DND-41 (cell line): Measurements from ENCODE around the gene ARRB1.
A peak's percentile ranks its signal among the peaks of the same experiment; 100 is the strongest.

Experiments
- ATAC-seq: fragments of 200-7000 bp; cut with Tn5 transposase; 3 replicates; pipeline ENCODE4 v1.9.1; 2021; ENCODE audit warnings: low read depth; ENCODE audit not compliant: insufficient read depth
- DNase-seq: peaks from one replicate; pipeline ENCODE4 v3.0.0-alpha.2; 2020
- H2AFZ ChIP-seq: 2 replicates; pipeline ENCODE4 v1.6.0; 2012; ENCODE audit warnings: low read depth, low read length
- H3K27ac ChIP-seq: 2 replicates; pipeline ENCODE4 v1.5.1; 2012; ENCODE audit warnings: low read length, inconsistent platforms
- H3K27me3 ChIP-seq: fragments of 200-600 bp; sonication (generic); 2 replicates; pipeline ENCODE4 v1.6.0; 2012; ENCODE audit warnings: low read length, mild to moderate bottlenecking, inconsistent platforms; ENCODE audit not compliant: insufficient read depth, poor library complexity
- H3K36me3 ChIP-seq: 2 replicates; pipeline ENCODE4 v1.5.1; 2012; ENCODE audit warnings: low read length, inconsistent platforms; ENCODE audit not compliant: insufficient read depth
- H3K4me1 ChIP-seq: 2 replicates; pipeline ENCODE4 v1.5.1; 2012; ENCODE audit warnings: mild to moderate bottlenecking, low read length; ENCODE audit not compliant: insufficient read depth
- H3K4me2 ChIP-seq: 2 replicates; pipeline ENCODE4 v1.6.0; 2012; ENCODE audit warnings: mild to moderate bottlenecking, moderate library complexity, low read length, inconsistent platforms; ENCODE audit not compliant: insufficient read depth
- H3K4me3 ChIP-seq, 2 experiments: fragments of 200-600 bp in 1 of 2; shearing (Covaris generic) in 1 of 2; 2 replicates each; pipeline ENCODE4 v1.5.1; 2012 to 2016; ENCODE audit warnings: inconsistent platforms in 2 of 2, low read length in 2 of 2, mild to moderate bottlenecking in 2 of 2, low read depth in 1 of 2, moderate library complexity in 1 of 2
- H3K79me2 ChIP-seq: 2 replicates; pipeline ENCODE4 v1.6.0; 2012; ENCODE audit warnings: low read length, inconsistent platforms; ENCODE audit not compliant: insufficient read depth
- H3K9ac ChIP-seq: 2 replicates; pipeline ENCODE4 v1.6.0; 2012; ENCODE audit warnings: low read depth, mild to moderate bottlenecking, inconsistent platforms, low read length, moderate library complexity
- H3K9me3 ChIP-seq: 2 replicates; pipeline ENCODE4 v1.5.1; 2012; ENCODE audit warnings: low read length, moderate library complexity, mild to moderate bottlenecking, inconsistent platforms; ENCODE audit not compliant: insufficient read depth, severe bottlenecking
- H4K20me1 ChIP-seq: 2 replicates; pipeline ENCODE4 v1.6.0; 2012; ENCODE audit warnings: low read length; ENCODE audit not compliant: insufficient read depth
- EZH2 ChIP-seq: IDR thresholded peaks from 3 replicates; pipeline ENCODE4 v1.6.1; 2012; ENCODE audit warnings: borderline replicate concordance, low read depth, mild to moderate bottlenecking, moderate library complexity, low read length, inconsistent platforms; ENCODE audit not compliant: severe bottlenecking
- TF ChIP-seq, protein P1 (sequence below): IDR thresholded peaks from 2 replicates; pipeline ENCODE4 v1.5.1; 2012; ENCODE audit warnings: borderline replicate concordance, low read length, moderate library complexity, mild to moderate bottlenecking; ENCODE audit not compliant: poor library complexity, severe bottlenecking; ENCODE audit errors: extremely low read depth

The ARRB1 gene

DNA sequence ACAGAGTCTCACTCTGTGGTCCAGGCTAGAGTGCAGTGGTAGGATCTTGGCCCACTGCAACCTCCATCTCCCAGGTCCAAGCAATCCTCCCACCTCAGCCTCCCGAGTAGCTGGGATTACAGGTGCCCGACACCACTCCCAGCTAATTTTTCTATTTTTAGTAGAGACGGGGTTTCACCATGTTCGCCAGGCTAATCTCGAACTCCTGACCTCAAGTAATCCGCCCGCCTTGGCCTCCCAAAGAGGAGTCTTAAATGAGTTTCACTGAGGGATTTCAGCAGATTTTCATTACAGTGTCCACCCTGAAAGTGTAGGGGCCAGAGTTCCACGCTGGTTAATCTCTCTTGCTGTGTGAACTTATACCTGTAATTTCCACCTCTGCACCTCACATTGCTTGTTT lies 47.4 kb upstream of the ARRB1 start:
- Histone ChIP-seq H3K4me1 (peaks cover 43% of the 10 kb centered on the region), H4K20me1 (peaks cover 39% of the 10 kb centered on the region), H3K79me2 (peaks cover 46% of the 10 kb centered on the region), H3K27ac (peak overlapping the region; percentile 64), H2AFZ (peak overlapping the region; percentile 90), H3K36me3 (peaks cover 44% of the 10 kb centered on the region), H3K4me2 (peak overlapping the region; percentile 77), H3K9me3 (no peaks in the 10 kb centered on the region), H3K9ac (no peak overlapping the region), H3K4me3 (peak overlapping the region in 1 of 2 experiments; percentile 79; a peak in 2 of 4 replicates), H3K27me3 (no peaks in the 10 kb centered on the region)
- no peak for TF ChIP-seq EZH2
- TF ChIP-seq, protein P1, sequence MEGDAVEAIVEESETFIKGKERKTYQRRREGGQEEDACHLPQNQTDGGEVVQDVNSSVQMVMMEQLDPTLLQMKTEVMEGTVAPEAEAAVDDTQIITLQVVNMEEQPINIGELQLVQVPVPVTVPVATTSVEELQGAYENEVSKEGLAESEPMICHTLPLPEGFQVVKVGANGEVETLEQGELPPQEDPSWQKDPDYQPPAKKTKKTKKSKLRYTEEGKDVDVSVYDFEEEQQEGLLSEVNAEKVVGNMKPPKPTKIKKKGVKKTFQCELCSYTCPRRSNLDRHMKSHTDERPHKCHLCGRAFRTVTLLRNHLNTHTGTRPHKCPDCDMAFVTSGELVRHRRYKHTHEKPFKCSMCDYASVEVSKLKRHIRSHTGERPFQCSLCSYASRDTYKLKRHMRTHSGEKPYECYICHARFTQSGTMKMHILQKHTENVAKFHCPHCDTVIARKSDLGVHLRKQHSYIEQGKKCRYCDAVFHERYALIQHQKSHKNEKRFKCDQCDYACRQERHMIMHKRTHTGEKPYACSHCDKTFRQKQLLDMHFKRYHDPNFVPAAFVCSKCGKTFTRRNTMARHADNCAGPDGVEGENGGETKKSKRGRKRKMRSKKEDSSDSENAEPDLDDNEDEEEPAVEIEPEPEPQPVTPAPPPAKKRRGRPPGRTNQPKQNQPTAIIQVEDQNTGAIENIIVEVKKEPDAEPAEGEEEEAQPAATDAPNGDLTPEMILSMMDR = no peak
- ATAC-seq = no peak; the same call in 2 of the 3 replicates
- no peak for DNase-seq

DNA sequence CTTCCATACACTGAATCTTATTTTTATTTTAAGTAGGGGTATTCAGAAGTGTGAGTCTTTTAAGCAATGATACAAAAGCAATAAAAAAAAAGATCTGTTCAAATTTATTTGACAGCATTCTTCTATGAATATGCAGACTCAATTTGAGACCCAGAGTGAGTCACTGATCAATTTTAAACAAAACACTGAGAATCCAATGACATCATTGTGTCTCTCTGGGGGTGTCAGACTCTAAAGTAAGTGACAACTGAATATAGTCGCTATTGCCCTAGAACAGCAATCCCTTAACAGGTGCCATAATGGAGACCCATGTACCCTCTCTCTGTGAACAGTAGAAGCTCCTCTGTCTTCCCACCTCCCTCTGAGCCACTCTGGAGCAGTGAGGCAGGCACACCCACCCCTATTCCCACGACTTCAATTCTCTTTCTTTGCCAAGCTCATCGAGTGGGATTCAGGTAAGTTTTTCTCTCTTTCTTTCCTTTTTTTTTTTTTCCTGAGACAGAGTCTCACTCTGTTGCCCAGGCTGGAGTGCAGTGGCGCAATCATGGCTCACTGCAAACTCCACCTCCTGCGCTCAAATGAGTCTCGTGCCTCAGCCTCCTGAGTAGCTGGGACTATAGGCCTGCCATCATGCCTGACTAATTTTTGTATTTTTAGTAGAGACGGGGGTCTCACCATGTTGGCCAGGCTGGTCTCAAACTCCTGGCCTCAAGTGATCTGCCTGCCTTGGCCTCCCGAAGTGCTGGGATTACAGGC lies 42.8 kb upstream of the ARRB1 start:
- H3K27ac ChIP-seq = no peak overlapping the region
- no peaks in the 10 kb centered on the region for H3K36me3 ChIP-seq
- no peaks in the 10 kb centered on the region for H3K9me3 ChIP-seq
- H3K4me3 ChIP-seq = no peak overlapping the region
- no peaks in the 10 kb centered on the region for H4K20me1 ChIP-seq
- DNase-seq (no peak), ATAC-seq (no peak)
- TF ChIP-seq, protein P1 = no peak
- no peak for TF ChIP-seq EZH2
- peaks cover 7% of the 10 kb centered on the region for H3K4me1 ChIP-seq
- no peak overlapping the region for H3K4me2 ChIP-seq
- H3K79me2 ChIP-seq = no peaks in the 10 kb centered on the region
- H3K9ac ChIP-seq = no peak overlapping the region
- no peak overlapping the region for H2AFZ ChIP-seq
- H3K27me3 ChIP-seq = no peaks in the 10 kb centered on the region

DNA sequence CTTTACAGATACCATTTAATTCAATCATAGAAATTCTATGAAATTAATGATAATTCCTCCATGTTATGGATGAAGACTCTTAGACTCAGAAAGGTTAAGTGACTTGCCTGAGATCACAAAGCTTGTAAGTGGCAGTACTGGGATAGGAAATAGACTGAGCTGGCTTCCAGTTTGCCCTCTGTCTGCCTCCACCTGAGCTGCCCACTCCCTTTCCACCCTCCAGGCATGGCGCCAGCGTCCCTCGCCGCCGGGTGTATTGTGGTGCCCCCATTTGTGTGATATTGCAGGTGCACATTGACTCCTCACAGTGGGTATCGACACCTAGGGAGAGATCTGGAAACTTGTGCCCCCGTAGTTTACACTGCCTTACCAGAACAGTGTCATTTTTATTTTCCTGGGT lies 38.5 kb upstream of the ARRB1 start:
- H3K27ac ChIP-seq = no peak overlapping the region
- H3K36me3 ChIP-seq = no peaks in the 10 kb centered on the region
- no peak overlapping the region for H2AFZ ChIP-seq
- ATAC-seq = no peak
- H3K4me2 ChIP-seq = no peak overlapping the region
- H4K20me1 ChIP-seq = no peaks in the 10 kb centered on the region
- no peaks in the 10 kb centered on the region for H3K79me2 ChIP-seq
- no peak for DNase-seq
- H3K27me3 ChIP-seq = no peaks in the 10 kb centered on the region
- TF ChIP-seq, protein P1 = no peak
- no peak for TF ChIP-seq EZH2
- H3K9ac ChIP-seq = no peak overlapping the region
- H3K4me3 ChIP-seq = no peak overlapping the region
- peaks cover 3% of the 10 kb centered on the region for H3K4me1 ChIP-seq
- no peaks in the 10 kb centered on the region for H3K9me3 ChIP-seq
